ENCODE data around the gene IQGAP3. TPM values are rescaled to one million over a fixed set of nuclear protein-coding genes. Genes with fewer than 3 reads are reported as not detected.
A peak's percentile ranks its signal among the peaks of the same experiment; 100 is the strongest.

Gene IQGAP3
- polyA plus RNA-seq, 3 donors = 0.03 to 0.24 TPM; not detected in 1

DNA sequence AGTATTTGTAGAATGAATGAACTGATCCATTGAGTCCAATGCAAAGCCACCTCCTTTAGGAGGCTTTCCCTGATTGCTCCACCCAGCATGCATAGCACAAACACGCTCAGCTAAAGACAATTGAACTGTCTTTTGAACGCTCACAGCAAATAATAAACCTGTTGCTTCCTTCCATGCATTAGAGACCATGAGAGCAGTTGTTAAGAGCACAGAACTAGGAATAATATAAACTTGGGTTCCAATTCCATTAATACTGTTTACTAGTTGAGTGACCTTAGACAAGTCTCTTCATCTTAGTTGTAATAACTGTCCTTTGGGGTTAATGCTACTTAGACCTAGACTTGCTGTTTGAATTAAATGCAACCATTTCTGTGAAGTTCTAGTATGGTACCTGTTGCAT is 65.9 kb downstream of the IQGAP3 start:
- intact Hi-C loops (cut with micrococcal nuclease) = loop anchor here in 1 of 2 donors (5.0 to 10.0 kb wide), 2 partner anchors 49 to 218 kb away; partner anchors contain the start of genes ISG20L2 and METTL25B
- H3K4me3 Mint-ChIP-seq = no peak overlapping the region
- H3K4me1 Mint-ChIP-seq = peaks cover 76% of the 10 kb centered on the region
- H3K79me2 ChIP-seq (ENCODE audit: insufficient read depth, low read length) = peaks cover 39% of the 10 kb centered on the region
- no peaks in the 10 kb centered on the region for H4K20me1 ChIP-seq (ENCODE audit: insufficient read depth, low read length)
- no peaks in the 10 kb centered on the region for H3K27me3 ChIP-seq (ENCODE audit: control insufficient read depth in 2 of 2, insufficient read depth in 2 of 2, low read length in 2 of 2)
- peaks cover 0 to 2% (median 0%) of the 10 kb centered on the region in 3 donors for H3K27me3 Mint-ChIP-seq (ENCODE audit: low read depth in 3 of 3)
- no peak overlapping the region for H2AFZ ChIP-seq (ENCODE audit: insufficient read depth, low read depth, low read length, poor library complexity, severe bottlenecking)
- H3K27ac ChIP-seq (ENCODE audit: low read depth in 1 of 2, low read length in 2 of 2) = peak overlapping the region in 1 of 2 donors; percentile 98
- no peaks in the 10 kb centered on the region for H3K36me3 ChIP-seq (replicated peaks in 1 of 2; ENCODE audit: control insufficient read depth in 1 of 2, insufficient read depth in 2 of 2, low read length in 2 of 2)
- no CpG with 5 or more reads among the region's 2 CpGs for WGBS (ENCODE audit: insufficient coverage)
- TF ChIP-seq CTCF (IDR thresholded peaks at IDR 0.05) = no peak
- H3K4me3 ChIP-seq (replicated peaks in 1 of 3; ENCODE audit: low read depth in 2 of 3, low read length in 3 of 3) = no peak overlapping the region
- H3K9me3 ChIP-seq (replicated peaks in 1 of 2; ENCODE audit: control insufficient read depth in 1 of 2, insufficient read depth in 1 of 2, low read length in 2 of 2) = no peaks in the 10 kb centered on the region
- H3K9me3 Mint-ChIP-seq = peaks cover 0 to 1% (median 0%) of the 10 kb centered on the region in 7 donors
- no peak overlapping the region for H3K9ac ChIP-seq (ENCODE audit: insufficient read depth, low read length, poor library complexity, severe bottlenecking)
- peaks cover 66 to 89% of the 10 kb centered on the region in 2 donors for H3K4me1 ChIP-seq (ENCODE audit: control insufficient read depth in 1 of 2, insufficient read depth in 2 of 2, low read length in 2 of 2)
- no peak overlapping the region for H3K4me2 ChIP-seq (replicated peaks; ENCODE audit: extremely low read depth, low read length, poor library complexity, severe bottlenecking)
- H3K36me3 Mint-ChIP-seq = no peaks in the 10 kb centered on the region
- DNase-seq = no peak
- peak overlapping the region in 6 of 7 donors; percentile 19 to 99 (median 66) for H3K27ac Mint-ChIP-seq

DNA sequence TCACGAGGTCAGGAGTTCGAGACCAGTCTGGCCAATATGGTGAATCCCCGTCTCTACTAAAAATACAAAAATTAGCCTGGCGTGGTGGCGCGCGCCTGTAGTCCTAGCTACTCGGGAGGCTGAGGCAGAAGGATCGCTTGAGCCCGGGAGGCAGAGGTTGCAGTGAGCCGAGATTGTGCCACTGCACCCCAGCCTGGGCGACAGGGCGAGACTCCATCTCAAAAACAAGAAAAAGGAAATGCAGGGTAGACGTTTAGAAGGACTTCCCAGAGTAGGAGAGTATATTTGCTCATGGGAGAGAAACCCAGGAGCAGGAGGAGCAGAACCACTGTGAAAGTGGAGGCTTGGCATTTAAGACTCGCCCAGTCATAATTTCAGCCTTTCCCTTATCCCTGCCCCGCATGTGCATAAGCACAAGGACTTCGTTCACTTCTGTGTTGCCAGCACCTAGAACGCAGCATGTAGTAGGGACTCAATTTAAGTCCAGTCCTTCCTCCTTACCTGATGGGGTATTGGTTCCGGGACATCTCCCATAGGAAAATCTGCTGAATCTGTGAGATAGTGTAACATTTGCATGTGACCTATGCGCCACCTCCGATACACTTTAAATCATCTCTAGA is 66.6 kb downstream of the IQGAP3 start:
- H2AFZ ChIP-seq (ENCODE audit: insufficient read depth, low read depth, low read length, poor library complexity, severe bottlenecking) = no peak overlapping the region
- no peaks in the 10 kb centered on the region for H3K36me3 ChIP-seq (replicated peaks in 1 of 2; ENCODE audit: control insufficient read depth in 1 of 2, insufficient read depth in 2 of 2, low read length in 2 of 2)
- peaks cover 68 to 90% of the 10 kb centered on the region in 2 donors for H3K4me1 ChIP-seq (ENCODE audit: control insufficient read depth in 1 of 2, insufficient read depth in 2 of 2, low read length in 2 of 2)
- peak overlapping the region; percentile 65 for H3K9ac ChIP-seq (ENCODE audit: insufficient read depth, low read length, poor library complexity, severe bottlenecking)
- intact Hi-C loops (cut with micrococcal nuclease) = loop anchor here in 1 of 2 donors (5.0 to 10.0 kb wide), 2 partner anchors 48 to 219 kb away; partner anchors contain the start of genes ISG20L2 and METTL25B
- Mint-ChIP-seq H3K4me3 (peak overlapping the region; percentile 72 to 90), H3K9me3 (peaks cover 0 to 1% (median 0%) of the 10 kb centered on the region in 7 donors), H3K27ac (peak overlapping the region; percentile 95 to 100 (median 99)), H3K36me3 (no peaks in the 10 kb centered on the region), H3K4me1 (peaks cover 69% of the 10 kb centered on the region), H3K27me3 (ENCODE audit: low read depth in 3 of 3) (peaks cover 0 to 2% (median 0%) of the 10 kb centered on the region in 3 donors)
- DNase-seq = no peak
- no peaks in the 10 kb centered on the region for H4K20me1 ChIP-seq (ENCODE audit: insufficient read depth, low read length)
- no peak for TF ChIP-seq CTCF (IDR thresholded peaks at IDR 0.05)
- peak overlapping the region; percentile 91 to 98 for H3K27ac ChIP-seq (ENCODE audit: low read depth in 1 of 2, low read length in 2 of 2)
- peak overlapping the region in 1 of 3 experiments; percentile 99 for H3K4me3 ChIP-seq (replicated peaks in 1 of 3; ENCODE audit: low read depth in 2 of 3, low read length in 3 of 3)
- no peaks in the 10 kb centered on the region for H3K27me3 ChIP-seq (ENCODE audit: control insufficient read depth in 2 of 2, insufficient read depth in 2 of 2, low read length in 2 of 2)
- no peaks in the 10 kb centered on the region for H3K9me3 ChIP-seq (replicated peaks in 1 of 2; ENCODE audit: control insufficient read depth in 1 of 2, insufficient read depth in 1 of 2, low read length in 2 of 2)
- H3K4me2 ChIP-seq (replicated peaks; ENCODE audit: extremely low read depth, low read length, poor library complexity, severe bottlenecking) = peak overlapping the region; percentile 96
- peaks cover 42% of the 10 kb centered on the region for H3K79me2 ChIP-seq (ENCODE audit: insufficient read depth, low read length)
- 81% methylated on average over 13 of the region's 21 CpGs for WGBS (ENCODE audit: insufficient coverage)
